ENCODE results near the gene CRKL.

Gene CRKL

DNA sequence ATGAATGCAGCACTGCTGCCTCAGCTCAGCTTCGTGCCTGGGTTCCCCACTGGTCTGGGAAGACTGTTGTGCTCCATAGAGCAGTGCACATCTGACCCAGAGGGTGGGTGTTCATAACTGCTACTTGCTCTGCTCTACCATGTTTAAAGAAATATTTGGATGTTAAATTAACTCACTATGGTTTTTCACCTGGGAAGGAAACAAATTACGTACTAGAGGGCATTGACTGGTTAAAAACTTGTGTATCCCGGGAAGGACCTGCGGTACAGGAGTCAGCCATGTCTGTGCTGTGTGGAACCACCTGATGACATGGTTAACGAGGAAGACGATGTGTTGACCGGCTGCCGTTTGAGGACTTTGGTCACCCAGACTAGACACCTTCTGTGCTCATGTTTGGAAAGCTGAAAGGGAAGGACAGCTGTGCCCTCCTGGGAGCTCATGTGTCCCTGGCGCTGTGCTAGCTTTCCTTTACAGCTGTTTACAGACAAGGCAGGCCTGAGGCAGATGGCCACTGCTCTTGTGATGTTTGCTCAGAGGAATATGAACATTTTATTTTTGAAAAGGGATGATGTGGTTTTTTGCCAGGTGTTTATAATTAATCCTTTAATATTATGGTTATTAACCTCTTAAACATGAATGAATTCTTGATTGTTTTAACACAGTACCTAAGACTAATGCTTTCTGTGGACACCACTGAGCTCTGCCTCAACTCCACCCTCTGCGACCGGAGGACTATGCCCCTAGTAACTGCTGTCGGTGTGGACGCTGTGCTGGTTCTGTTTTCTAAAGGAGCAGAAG lies 35.5 kb downstream of the CRKL start:
- DNase-seq = no peak

- no peak for DNase-seq
Measured at GRCh38 chr22:20953342-20953608, 36.1 kb downstream of the CRKL start.

DNA sequence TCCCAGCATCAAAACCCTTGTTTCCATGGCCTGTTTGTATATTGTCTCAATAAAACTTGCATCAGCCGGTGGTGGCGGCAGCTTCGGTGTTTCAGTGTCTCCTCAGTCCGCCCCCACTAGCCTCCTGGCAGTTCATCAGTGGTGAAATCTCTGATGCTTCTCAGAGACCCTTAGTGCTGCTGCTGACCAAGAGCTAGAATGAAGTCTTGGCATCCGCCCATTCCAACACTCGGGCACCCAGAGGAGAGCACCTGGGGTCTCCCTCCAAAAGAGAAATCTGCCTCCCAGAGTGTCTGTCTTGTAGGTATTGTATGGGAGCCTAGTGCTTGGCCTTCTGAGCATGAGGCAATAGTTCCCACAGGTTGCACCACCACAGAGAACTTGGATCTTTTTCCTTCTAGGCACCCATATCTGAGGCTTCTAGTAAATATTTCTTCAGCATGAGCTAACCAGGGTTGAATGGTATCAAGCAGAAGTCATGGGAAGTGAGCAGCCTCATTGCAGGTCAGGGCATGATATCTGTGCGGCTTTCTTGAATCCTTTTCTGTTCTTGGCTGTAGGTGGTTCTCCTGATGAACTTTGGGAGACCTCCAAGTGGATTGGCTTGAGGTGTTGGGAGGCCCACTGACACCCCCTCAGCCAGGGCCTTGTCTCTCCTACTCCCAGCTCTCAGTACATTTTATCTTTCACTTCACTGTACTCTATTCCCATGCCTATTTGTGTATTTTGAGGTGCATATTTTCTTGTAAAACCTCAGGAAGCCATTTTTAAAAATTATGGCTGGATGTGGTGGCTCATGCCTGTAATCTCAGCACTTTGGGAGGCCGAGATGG lies 36.7 kb downstream of the CRKL start:
- DNase-seq = no peak

- no peak for DNase-seq
Measured at GRCh38 chr22:20955548-20955947, 38.3 kb downstream of the CRKL start.

DNA sequence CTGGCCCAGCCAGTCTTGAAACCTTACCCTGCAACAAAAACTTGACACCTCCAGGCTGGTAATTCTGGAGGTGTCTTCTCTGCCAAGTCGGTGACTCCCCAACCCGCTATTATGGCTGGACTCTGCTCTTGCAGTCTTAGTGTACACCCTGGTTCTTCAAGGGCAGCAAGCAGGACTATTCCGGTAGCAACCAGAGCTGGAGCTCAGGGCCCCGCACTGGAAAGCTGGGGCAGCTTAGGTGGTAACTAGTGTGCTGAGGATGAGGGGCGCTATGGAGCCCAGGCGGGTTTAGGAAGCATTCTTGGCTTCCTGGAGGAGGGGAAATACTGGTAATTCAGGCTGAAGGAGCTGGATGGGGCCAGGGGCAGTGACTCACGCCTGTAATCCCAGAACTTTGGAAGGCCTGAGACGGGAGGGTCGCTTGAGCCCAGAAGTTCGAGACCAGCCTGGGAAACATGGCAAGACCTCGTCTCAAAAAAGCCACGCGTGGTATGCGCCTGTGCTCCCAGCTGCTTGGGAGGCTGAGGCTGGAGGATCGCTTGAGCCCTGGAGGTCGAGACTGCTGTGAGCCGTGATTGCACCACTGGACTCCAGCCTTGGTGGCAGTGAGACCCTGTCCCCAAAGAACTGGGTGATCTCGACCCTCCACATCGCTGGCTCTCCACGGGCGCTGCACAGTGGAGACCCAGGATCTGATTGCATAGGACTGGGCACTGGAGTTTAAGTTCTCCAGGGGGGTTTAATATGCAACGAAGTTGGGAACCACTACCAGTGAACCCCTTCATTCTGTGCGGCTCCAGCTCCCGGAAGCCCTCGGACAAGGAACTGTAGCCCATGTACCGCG lies 39.3 kb downstream of the CRKL start:
- no peak for DNase-seq

DNA sequence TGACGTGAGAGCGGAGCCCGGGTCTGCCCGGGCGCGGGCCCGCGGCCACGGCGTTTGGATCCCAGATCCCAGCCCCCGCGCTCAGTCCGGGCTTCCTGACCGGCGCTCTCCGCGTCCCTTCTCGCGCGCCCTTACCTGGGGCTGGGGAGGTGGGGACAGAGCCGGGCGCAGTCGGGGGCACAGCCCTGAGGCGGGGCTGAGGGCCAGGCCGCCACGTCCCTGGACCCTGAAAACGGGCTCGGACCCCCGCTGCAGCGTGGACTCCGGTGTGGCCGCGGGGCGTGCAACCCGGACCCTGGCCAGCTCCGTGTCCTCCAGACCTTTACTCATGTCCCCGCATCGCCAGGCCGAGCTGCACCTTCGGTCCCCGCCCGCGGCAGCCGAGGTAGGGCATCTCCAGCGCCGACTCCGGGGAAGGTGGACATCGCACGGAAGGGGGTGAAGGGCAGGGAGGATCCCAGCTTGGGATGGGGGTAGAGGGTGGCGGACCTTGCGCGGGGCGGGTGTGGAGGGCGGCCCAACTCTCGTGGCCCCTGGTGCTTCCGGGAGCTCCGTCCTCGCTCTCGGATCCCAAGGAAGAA lies 40.0 kb downstream of the CRKL start:
- no peak for DNase-seq

DNA sequence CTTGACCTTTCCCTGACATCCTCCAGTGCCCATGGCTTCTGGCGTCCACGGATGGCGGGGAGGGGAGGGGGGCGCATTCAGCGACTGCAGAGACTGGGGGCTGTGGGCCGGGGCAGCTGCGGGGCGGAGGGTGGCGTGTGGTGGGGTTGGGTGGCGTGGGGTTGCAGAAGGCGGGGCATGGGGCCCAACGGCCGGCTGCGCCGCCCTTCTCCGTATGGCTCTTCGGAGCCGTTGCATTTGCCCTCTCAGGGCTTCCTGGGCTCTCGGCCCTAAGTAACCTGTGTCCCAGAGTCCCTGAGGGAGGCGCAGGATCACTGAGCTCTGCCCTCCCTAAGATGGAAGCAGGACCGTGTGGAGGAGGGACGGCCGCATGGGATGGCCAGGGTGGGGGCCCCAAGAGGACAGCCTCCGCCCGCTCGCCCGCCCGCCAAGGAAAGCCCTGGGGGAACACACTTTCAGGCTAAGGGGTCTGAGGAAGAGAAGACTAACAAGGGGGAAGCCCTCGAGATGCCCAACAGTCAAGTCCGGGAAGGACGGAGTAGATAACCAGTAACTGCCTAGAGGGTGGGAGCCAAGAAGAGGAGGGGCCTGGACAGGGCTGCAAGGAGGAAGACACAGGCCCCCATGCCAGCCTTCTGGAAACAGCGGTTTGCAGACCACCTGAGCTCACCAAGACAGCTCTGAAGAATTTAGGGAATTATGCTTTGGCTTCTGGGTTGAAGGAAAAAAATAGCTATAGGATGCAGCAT lies 40.6 kb downstream of the CRKL start:
- no peak for DNase-seq

- DNase-seq = no peak
Measured at GRCh38 chr22:20959578-20960461, 42.6 kb downstream of the CRKL start.

DNA sequence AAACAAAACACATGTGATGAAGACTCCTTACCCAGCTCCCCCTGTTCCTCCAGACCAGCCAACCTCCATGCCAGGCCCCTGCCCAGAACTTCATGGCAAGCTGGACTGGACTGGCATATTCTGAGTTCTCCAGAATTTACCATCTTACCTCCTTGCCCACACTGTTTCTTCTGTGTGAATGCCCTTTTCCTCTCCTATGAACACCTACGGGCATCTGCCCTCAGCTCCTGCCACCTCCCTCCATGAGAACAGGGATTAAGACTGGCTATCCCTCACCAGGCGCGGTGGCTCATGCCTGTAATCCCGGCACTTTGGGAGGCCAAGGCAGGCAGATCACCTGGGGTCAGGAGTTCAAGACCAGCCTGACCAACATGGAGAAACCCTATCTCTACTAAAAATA lies 43.4 kb downstream of the CRKL start:
- no peak for DNase-seq

DNA sequence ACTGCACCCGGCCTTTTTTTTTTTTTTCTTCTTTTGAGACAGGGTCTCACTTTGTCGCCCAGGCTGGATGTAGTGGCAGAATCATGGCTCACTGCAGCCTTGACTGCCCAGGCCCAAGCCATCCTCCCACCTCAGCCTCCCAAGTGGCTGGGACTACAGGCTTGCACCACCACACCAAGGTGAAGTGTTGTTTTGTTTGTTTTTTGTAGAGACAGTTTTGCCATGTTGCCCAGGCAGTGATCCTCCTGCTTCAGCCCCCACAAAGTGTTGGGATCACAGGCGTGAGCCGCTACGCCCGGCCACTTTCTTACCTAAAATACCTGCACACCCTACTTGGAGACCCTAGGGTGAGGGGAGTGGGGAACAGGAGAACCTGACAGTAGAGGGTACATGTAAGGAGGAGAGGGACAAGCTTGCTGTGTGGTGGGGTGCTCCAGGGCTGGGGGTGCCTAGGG lies 45.3 kb downstream of the CRKL start:
- no peak for DNase-seq

DNA sequence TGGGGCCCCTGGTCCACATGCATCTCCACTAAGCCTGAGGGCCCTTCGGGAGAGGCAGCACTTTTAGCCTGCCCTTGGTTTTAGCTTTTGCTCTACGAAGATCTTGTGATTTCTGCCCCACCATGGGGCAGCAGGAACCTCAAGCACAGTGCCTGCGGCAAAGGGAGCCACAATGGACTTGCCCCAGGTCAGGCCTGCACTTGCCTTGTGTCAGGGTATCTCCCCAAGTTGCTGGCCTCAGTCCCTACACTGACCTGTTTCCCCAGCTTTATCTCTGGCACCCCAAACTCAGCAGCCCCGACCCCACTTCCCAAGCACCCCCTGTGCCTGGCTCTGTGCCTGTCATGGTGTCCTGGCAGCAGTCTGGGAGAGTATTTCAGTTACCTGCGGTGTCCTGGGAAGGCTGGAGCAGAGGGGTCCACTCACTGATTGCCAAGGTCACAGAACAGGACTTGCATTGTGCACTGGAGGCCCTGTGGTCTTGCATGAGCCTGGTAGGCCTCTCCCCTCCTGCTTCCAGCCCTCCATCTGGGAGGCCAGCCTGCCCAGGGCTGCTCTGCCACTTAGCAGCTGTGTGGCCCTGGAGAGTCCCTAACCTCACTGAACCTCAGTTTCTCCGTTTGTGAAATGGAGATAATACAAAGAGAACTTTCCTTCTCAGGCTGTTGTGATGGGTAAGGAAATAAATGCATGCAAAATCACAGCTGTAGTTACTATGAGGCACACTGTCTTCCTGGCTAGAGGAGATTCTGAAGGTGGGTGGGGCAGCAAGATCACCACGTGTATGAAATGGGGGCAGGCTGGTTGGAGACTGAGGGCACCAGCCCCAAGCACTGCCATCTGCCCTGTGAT lies 46.2 kb downstream of the CRKL start:
- DNase-seq = no peak

DNA sequence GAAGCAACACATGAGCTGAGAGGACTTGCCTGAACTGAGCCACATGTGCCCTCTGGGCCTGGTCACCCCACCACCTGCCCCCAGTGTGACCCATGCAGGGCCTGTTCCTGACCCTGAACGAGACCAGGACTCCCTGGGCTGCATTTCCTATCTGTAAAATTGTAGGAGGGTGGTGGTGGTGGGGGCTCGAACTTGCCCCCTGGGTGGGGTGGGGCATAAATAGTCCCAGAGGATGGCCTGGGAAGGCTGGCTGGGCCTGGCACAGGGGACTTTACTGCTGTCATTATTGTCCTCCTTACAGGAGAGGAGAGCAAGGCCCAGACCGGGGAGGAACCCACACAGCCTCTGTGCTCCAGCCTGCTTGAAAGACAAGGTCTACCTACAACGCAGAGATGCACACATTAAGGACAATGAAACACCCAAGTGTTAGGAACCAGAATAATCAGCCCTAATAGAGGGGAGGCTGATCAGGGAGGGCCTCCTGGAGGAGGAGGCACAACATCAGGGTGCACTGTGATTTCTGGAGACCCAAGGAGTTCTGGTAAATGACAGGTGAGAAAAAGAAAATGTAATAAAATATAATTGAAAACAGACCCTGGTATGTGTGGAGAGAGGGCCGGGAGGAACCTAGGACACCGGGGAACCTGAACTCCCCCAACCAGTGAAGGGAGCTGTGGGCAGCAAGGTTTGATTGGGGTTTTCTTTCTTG lies 47.0 kb downstream of the CRKL start:
- DNase-seq = no peak

GRCh38 chr22:20964799-20965103 lies 47.5 kb downstream of the CRKL start:
- DNase-seq = no peak

GRCh38 chr22:20965104-20965887 lies 48.1 kb downstream of the CRKL start:
- DNase-seq = no peak

DNA sequence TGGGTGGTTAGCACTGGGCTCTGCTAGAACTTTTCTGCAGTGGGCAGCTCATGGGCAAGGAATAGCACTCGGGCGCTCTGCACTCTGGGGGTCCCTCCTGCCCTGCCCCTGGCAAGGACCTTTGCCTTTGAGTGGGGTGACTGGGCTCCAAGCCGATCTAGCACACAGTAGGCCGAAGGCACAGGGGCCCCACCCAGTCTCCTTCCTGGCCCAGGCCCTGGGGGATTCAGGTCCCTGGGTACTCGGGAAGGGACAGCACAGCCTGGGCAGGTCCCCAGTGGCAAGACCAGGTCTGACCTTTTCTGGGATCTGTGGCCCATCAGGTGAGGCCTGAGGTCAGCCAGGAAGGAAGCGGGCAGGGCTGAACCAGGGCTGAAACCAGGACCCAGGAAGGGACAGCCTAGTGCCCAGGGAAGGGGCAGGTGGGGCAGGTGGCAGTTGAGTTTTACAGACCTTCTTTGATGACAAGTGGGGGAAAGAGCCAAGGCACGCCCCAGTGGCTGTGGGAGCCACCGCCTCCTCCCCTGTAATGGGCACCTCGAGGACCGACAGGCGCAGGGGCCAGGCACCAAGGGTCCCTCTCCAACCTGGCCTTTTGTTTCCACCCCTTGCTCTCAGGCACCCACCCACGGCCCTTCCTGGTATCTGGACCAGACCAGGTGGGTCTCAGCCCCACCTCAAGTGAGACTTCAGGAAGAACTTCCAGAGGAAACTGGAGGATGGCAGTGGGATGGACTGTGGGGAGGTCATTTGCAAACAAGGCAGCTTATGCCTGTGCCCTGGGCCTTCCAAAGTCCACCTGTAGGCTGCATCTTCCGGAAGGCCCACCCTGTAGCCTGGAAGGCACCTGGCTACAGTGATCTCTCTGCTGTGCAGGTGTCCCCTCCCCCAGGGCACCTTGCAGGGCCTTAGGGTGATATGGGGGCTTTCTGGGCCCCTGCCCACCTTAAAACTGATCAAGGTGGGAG lies 49.0 kb downstream of the CRKL start:
- DNase-seq = no peak

DNA sequence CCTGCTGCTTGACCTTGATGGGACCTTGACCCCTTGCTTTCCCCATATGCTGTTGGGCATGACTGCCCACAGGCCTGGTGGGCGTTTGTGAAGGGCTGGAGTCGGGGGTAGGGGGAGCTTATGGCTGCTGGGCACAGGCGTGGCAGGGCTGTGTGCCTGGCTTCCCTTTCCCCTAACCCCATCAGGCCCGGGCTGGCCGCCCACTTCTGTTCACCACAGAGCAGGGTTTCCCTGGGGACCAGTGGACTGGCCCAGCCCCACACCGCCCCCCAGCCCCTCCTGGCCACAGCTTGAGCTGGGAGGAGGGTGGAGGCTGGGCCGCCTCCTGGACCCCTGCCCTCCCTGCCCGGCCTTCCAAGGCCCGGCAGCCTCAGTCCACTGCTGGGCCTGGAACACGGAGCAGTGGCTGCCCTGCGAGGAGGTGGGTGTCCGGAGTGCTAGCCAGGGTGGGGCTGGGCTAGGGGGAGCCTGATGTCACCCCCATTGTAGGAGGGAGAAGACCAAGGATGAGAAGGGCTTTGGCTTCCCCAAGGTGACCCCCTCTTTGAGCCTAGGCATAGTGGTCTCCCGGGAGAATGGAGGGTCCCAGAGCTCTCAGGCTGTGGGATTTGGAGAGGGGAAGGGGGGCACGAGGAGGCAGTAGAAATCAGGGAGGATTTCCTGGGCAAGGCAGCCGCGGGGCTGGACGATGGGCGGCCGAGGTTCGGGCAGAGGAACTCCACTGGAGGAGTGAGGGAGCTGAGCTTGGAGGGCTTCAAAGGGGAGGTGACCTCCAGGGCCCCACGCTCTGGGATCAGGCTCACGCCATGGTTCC lies 49.9 kb downstream of the CRKL start, which contains the start of gene AIFM3:
Gene AIFM3, plus strand, starts transcription at position 373 of the 814 bp plus-strand sequence. CDS start 690 bp downstream, outside the sequence.
- DNase-seq = no peak

Measured in stimulated activated CD4-positive, alpha-beta T cell treated with anti-CD3 and anti-CD28 coated beads, Interleukin-4, amount 100 ng/mL, for 24 hours (primary cell).